Measurements from ENCODE around the gene LBH. TPM values are rescaled to one million over a fixed set of nuclear protein-coding genes. Genes with fewer than 3 reads are reported as not detected.
"Not testable (repeated sequence)": the region's sequence is repeated elsewhere in the genome, so short reads cannot be mapped to it uniquely, and the experiment has no call there.

Gene LBH
- polyA plus RNA-seq, 1 donor: 28.6 TPM

GRCh38 chr2:30259071-30259470 lies 27.7 kb downstream of the LBH start:
- DNase-seq: no peak

GRCh38 chr2:30259827-30260679 lies 28.7 kb downstream of the LBH start:
- no peak for DNase-seq

GRCh38 chr2:30260941-30261340 lies 29.6 kb downstream of the LBH start:
- DNase-seq: no peak

- no peak for DNase-seq
These were observed 30.4 kb downstream of the LBH start for GRCh38 chr2:30261695-30262211.

- DNase-seq: no peak
These were observed 31.5 kb downstream of the LBH start for GRCh38 chr2:30262716-30263309.

GRCh38 chr2:30264274-30264673 lies 32.9 kb downstream of the LBH start:
- no peak for DNase-seq

- no peak for DNase-seq
These were observed 34.0 kb downstream of the LBH start for GRCh38 chr2:30265052-30266015.

GRCh38 chr2:30266051-30266621 lies 34.8 kb downstream of the LBH start:
- DNase-seq: no peak

- DNase-seq: no peak
These were observed 35.4 kb downstream of the LBH start for GRCh38 chr2:30266705-30267104.

- no peak for DNase-seq
These were observed 36.0 kb downstream of the LBH start for GRCh38 chr2:30267161-30267975.

- no peak for DNase-seq
These were observed 37.0 kb downstream of the LBH start for GRCh38 chr2:30268296-30268871.

GRCh38 chr2:30269114-30269770 lies 37.9 kb downstream of the LBH start:
- DNase-seq: not testable (repeated sequence)

GRCh38 chr2:30269771-30270145 lies 38.4 kb downstream of the LBH start:
- DNase-seq: no peak

GRCh38 chr2:30270166-30270565 lies 38.8 kb downstream of the LBH start:
- no peak for DNase-seq

GRCh38 chr2:30271301-30271700 lies 40.0 kb downstream of the LBH start:
- no peak for DNase-seq

- no peak for DNase-seq
These were observed 41.0 kb downstream of the LBH start for GRCh38 chr2:30272286-30272685.

- DNase-seq: no peak
These were observed 41.6 kb downstream of the LBH start for GRCh38 chr2:30272761-30273573.

GRCh38 chr2:30273574-30273929 lies 42.2 kb downstream of the LBH start:
- no peak for DNase-seq

GRCh38 chr2:30275256-30275655 lies 43.9 kb downstream of the LBH start:
- DNase-seq: no peak

- no peak for DNase-seq
These were observed 45.1 kb downstream of the LBH start for GRCh38 chr2:30276455-30276911.
